ENCODE results near the gene HGFAC.
"Not testable (repeated sequence)": the region's sequence is repeated elsewhere in the genome, so short reads cannot be mapped to it uniquely, and the experiment has no call there.

GRCh38 chr4:3455596-3455995 lies 13.8 kb downstream of the HGFAC start:
- TF ChIP-seq CTCF, POLR2AphosphoS5 (IDR thresholded peaks at IDR 0.05): not testable (repeated sequence)
